HCT116 (cell line): Measurements from ENCODE around the gene TRPM6. TPM values are rescaled to one million over a fixed set of nuclear protein-coding genes. Genes with fewer than 3 reads are reported as not detected.

Experiments
- ATAC-seq: fragments of 200-7000 bp; cut with Tn5 transposase; 2 replicates; pipeline ENCODE4 v1.9.1; 2020; ENCODE audit warnings: mild to moderate bottlenecking, moderate library complexity
- BruUV-seq: library from RNA; stranded (reverse); fragments of 400-500 nt; replicated peaks from 2 replicates; lab custom pipeline; 2021; lab: Mats Ljungman, UMichigan
- CTCF ChIA-PET: fragments of 300-600 bp; sonication (Branson Sonifier 250); formaldehyde crosslinking; loops from one replicate; lab custom pipeline; 2021; ENCODE audit warnings: antibody characterized with exemption; lab: Charles Lee
- POLR2A ChIA-PET: fragments of 300-600, 350-600 bp; sonication (Branson Sonifier 250); formaldehyde crosslinking; loops from one replicate; lab custom pipeline; 2021; ENCODE audit warnings: antibody characterized with exemption; lab: Charles Lee
- RAD21 ChIA-PET, 2 experiments: fragments of 300-600 bp; sonication (Branson Sonifier 250); formaldehyde crosslinking; loops; one replicate each; lab custom pipeline; 2023; ENCODE audit warnings: low total read pairs in 2 of 2; ENCODE audit not compliant: uncharacterized antibody in 2 of 2, unreplicated experiment in 2 of 2, low non-redundant PET in 1 of 2; lab: Charles Lee
- DNase-seq: peaks from one replicate; pipeline ENCODE4 v3.0.0-alpha.2; 2010; ENCODE audit warnings: low read depth, low spot score
- H2AFZ ChIP-seq: fragments of 200-600 bp; shearing (Covaris generic), sonication (generic); 2 replicates; pipeline ENCODE4 v1.6.1; 2017; ENCODE audit warnings: low read depth, mixed run types, mixed read lengths, antibody characterized with exemption, low read length; ENCODE audit not compliant: poor library complexity, severe bottlenecking
- H3K27ac ChIP-seq: 2 replicates; pipeline ENCODE4 v1.5.1; 2012; ENCODE audit warnings: low read depth, low read length
- H3K27me3 ChIP-seq: fragments of 200-600 bp; sonication (generic); 2 replicates; pipeline ENCODE4 v1.6.1; 2016; ENCODE audit warnings: mixed run types, low read length, mixed read lengths; ENCODE audit not compliant: insufficient read depth
- H3K36me3 ChIP-seq, 2 experiments: fragments of 200-500 bp in 1 of 2; fragments of 200-600 bp in 1 of 2; sonication (Bioruptor generic) in 1 of 2; sonication (generic) in 1 of 2; 2 replicates each; pipeline versions ENCODE4 v1.5.1 to v1.6.1; 2014 to 2016; ENCODE audit warnings: low read length in 2 of 2, inconsistent platforms in 1 of 2, mixed read lengths in 1 of 2, mixed run types in 1 of 2; ENCODE audit not compliant: insufficient read depth in 2 of 2, control insufficient read depth in 1 of 2
- H3K4me1 ChIP-seq, 2 experiments: fragments of 200-600 bp in 1 of 2; sonication (generic) in 1 of 2; 2 replicates each; pipeline versions ENCODE4 v1.5.1 to v1.6.1; 2012 to 2017; ENCODE audit warnings: low read length in 2 of 2, inconsistent platforms in 1 of 2, mild to moderate bottlenecking in 1 of 2, mixed read lengths in 1 of 2, mixed run types in 1 of 2, moderate library complexity in 1 of 2; ENCODE audit not compliant: insufficient read depth in 2 of 2, control insufficient read depth in 1 of 2
- H3K4me2 ChIP-seq: fragments of 200-600 bp; sonication (generic); 2 replicates; pipeline ENCODE4 v1.6.1; 2017; ENCODE audit warnings: mixed run types, low read length, mixed read lengths
- H3K4me3 ChIP-seq, 2 experiments: fragments of 200-600 bp in 1 of 2; sonication (generic) in 1 of 2; replicated peaks in 1 of 2; 2 replicates each; pipeline ENCODE4 v1.5.1; 2011 to 2016; ENCODE audit warnings: low read length in 2 of 2, control low read depth in 1 of 2, low read depth in 1 of 2, mild to moderate bottlenecking in 1 of 2, mixed read lengths in 1 of 2, mixed run types in 1 of 2
- H3K79me2 ChIP-seq: fragments of 200-600 bp; sonication (generic); 2 replicates; pipeline ENCODE4 v1.6.1; 2017; ENCODE audit warnings: mild to moderate bottlenecking, mixed run types, low read length, moderate library complexity, mixed read lengths; ENCODE audit not compliant: insufficient read depth
- H3K9ac ChIP-seq: fragments of 200-600 bp; sonication (generic); 2 replicates; pipeline ENCODE4 v1.6.1; 2016; ENCODE audit warnings: low read length, mixed read lengths
- H3K9me2 ChIP-seq: fragments of 200-600 bp; sonication (generic), shearing (Covaris generic); 2 replicates; pipeline ENCODE4 v1.6.1; 2017; ENCODE audit warnings: mixed run types, mild to moderate bottlenecking, moderate library complexity; ENCODE audit not compliant: insufficient read depth
- H3K9me3 ChIP-seq, 2 experiments: fragments of 200-500 bp in 1 of 2; fragments of 200-600 bp in 1 of 2; sonication (Bioruptor generic) in 1 of 2; sonication (generic) in 1 of 2; 2 replicates each; pipeline ENCODE4 v1.6.1; 2014 to 2017; ENCODE audit warnings: low read length in 2 of 2, mixed read lengths in 2 of 2, inconsistent platforms in 1 of 2, low read depth in 1 of 2, mild to moderate bottlenecking in 1 of 2, mixed run types in 1 of 2, moderate library complexity in 1 of 2; ENCODE audit not compliant: control insufficient read depth in 1 of 2, insufficient read depth in 1 of 2
- H4K20me1 ChIP-seq: fragments of 200-600 bp; sonication (generic), shearing (Covaris generic); 2 replicates; pipeline ENCODE4 v1.6.1; 2017; ENCODE audit warnings: mixed run types, mild to moderate bottlenecking, moderate library complexity; ENCODE audit not compliant: insufficient read depth
- POLR2A ChIP-seq: IDR thresholded peaks from 2 replicates; pipeline ENCODE4 v1.7.0; 2011; ENCODE audit warnings: borderline replicate concordance; ENCODE audit not compliant: insufficient read depth, insufficient read length; ENCODE audit errors: extremely low read depth
- REST ChIP-seq: IDR thresholded peaks from 2 replicates; pipeline ENCODE4 v1.6.1; 2012; ENCODE audit warnings: low read depth
- SIN3A ChIP-seq: IDR thresholded peaks from 2 replicates; pipeline ENCODE4 v1.6.1; 2012; ENCODE audit warnings: low read depth
- YY1 ChIP-seq: IDR thresholded peaks from 2 replicates; pipeline ENCODE4 v1.6.1; 2011; ENCODE audit warnings: low read length, low read depth, moderate library complexity, mild to moderate bottlenecking; ENCODE audit not compliant: insufficient replicate concordance; ENCODE audit errors: extremely low read depth
- ZBTB33 ChIP-seq: IDR thresholded peaks from 2 replicates; pipeline ENCODE4 v1.6.1; 2011; ENCODE audit warnings: mild to moderate bottlenecking, low read length, moderate library complexity; ENCODE audit not compliant: insufficient replicate concordance; ENCODE audit errors: extremely low read depth
- intact Hi-C: fragments of 100-400 bp; cut with micrococcal nuclease; formaldehyde crosslinking; loops from 2 replicates; pipeline ENCODE4 v1.10.0; 2022
- total RNA-seq: library from RNA; stranded (reverse); gene quantifications from one replicate; pipeline ENCODE4 v1.2.1, GENCODE V29; 2021; ENCODE audit not compliant: unreplicated experiment

The TRPM6 gene
- total RNA-seq, 1 experiment from 2014 or later, result 0.44 TPM

- TF ChIP-seq REST, result no peak
- TF ChIP-seq YY1, result no peak
- TF ChIP-seq, all 23 proteins: peak for 0
These were observed 40.1 kb downstream of the TRPM6 start (continued) for GRCh38 chr9:74847478-74848152.

- ChIA-PET RAD21 (no interaction called here), POLR2A (no interaction called here), CTCF (no interaction called here)
- Histone ChIP-seq H4K20me1 (no peaks in the 10 kb centered on the region), H2AFZ (no peak overlapping the region), H3K9ac (no peak overlapping the region), H3K79me2 (no peaks in the 10 kb centered on the region), H3K27me3 (no peaks in the 10 kb centered on the region), H3K9me3 (no peaks in the 10 kb centered on the region), H3K4me1 (no peaks in the 10 kb centered on the region), H3K4me2 (no peak overlapping the region), H3K9me2 (no peaks in the 10 kb centered on the region), H3K4me3 (no peak overlapping the region), H3K27ac (no peak overlapping the region), H3K36me3 (no peaks in the 10 kb centered on the region)
- no TSS peak for BruUV-seq
- intact Hi-C loops, result no loop called here
- ATAC-seq, result no peak
- DNase-seq, result no peak
- TF ChIP-seq SIN3A (no peak), POLR2A (no peak), ZBTB33 (no peak)
These were observed 41.0 kb downstream of the TRPM6 start for GRCh38 chr9:74846766-74847165.
